Omental fat pad (tissue), 4 donors: Measurements from ENCODE around the gene RREB1. TPM values are rescaled to one million over a fixed set of nuclear protein-coding genes. Genes with fewer than 3 reads are reported as not detected.
A peak's percentile ranks its signal among the peaks of the same experiment; 100 is the strongest.

Source experiments
- ATAC-seq: fragments of 150-250 bp; one replicate; pipeline ENCODE4 v1.9.1; 2016; ENCODE audit warnings: mild to moderate bottlenecking, moderate library complexity; ENCODE audit not compliant: low FRiP score
- DNase-seq: peaks from one replicate; pipeline ENCODE4 v3.0.0-alpha.2; 2019; ENCODE audit warnings: low spot score
- CTCF ChIP-seq, 3 donors: fragments of 450-650 bp; IDR thresholded peaks; one replicate each; pipeline ENCODE4 v1.5.1; 2016 to 2017; ENCODE audit warnings: antibody characterized with exemption in 3 of 3, mild to moderate bottlenecking in 3 of 3, moderate library complexity in 2 of 3
- total RNA-seq, 4 donors: library from RNA; depleted of rRNA; stranded (reverse); fragments of >200 nt; gene quantifications; one replicate each; pipeline ENCODE4 v1.1.0, GENCODE V29; 2016

Gene RREB1
- total RNA-seq, 4 donors from 2014 or later, result 24.9 to 48.1 (median 40.6) TPM

GRCh38 chr6:7254980-7255835 is 147.4 kb downstream of the RREB1 start:
- no peak for TF ChIP-seq CTCF (IDR thresholded peaks at IDR 0.05)
- no peak for ATAC-seq
- no peak for DNase-seq

GRCh38 chr6:7255918-7256317 is 148.2 kb downstream of the RREB1 start:
- no peak for TF ChIP-seq CTCF (IDR thresholded peaks at IDR 0.05)
- no peak for ATAC-seq
- DNase-seq, result no peak

- DNase-seq (no peak), ATAC-seq (no peak)
- no peak for TF ChIP-seq CTCF (IDR thresholded peaks at IDR 0.05)
Measured at GRCh38 chr6:7256785-7257184, 149.0 kb downstream of the RREB1 start.

GRCh38 chr6:7257521-7258230 is 149.9 kb downstream of the RREB1 start:
- ATAC-seq (no peak), DNase-seq (no peak)
- TF ChIP-seq CTCF (IDR thresholded peaks at IDR 0.05), result no peak

GRCh38 chr6:7258231-7258763 is 150.5 kb downstream of the RREB1 start:
- DNase-seq (no peak), ATAC-seq (no peak)
- TF ChIP-seq CTCF (IDR thresholded peaks at IDR 0.05), result no peak

- no peak for DNase-seq
- peak; percentile 21 for ATAC-seq
- no peak for TF ChIP-seq CTCF (IDR thresholded peaks at IDR 0.05)
Measured at GRCh38 chr6:7260291-7261031, 152.7 kb downstream of the RREB1 start.
